OCI-LY3 (cell line): ENCODE results near the gene HDHD2.

Experiments
- H2AFZ ChIP-seq: fragments of 200-600, 300-600 bp; shearing (Covaris generic); 2 replicates; pipeline ENCODE4 v1.6.0; 2014; ENCODE audit warnings: antibody characterized with exemption, low read depth, low read length
- H3K27ac ChIP-seq: fragments of 200-600, 300-600 bp; sonication (generic); 2 replicates; pipeline ENCODE4 v1.5.1; 2014; ENCODE audit warnings: mild to moderate bottlenecking, low read length, moderate library complexity, mixed read lengths
- H3K27me3 ChIP-seq: fragments of 200-600, 300-600 bp; sonication (generic); 2 replicates; pipeline ENCODE4 v1.6.1; 2014; ENCODE audit warnings: low read depth, low read length, mixed read lengths
- H3K36me3 ChIP-seq: fragments of 200-600, 300-600 bp; sonication (generic); replicated peaks from 2 replicates; pipeline ENCODE3; 2014; ENCODE audit warnings: low read depth, low read length, mixed read lengths
- H3K4me1 ChIP-seq: fragments of 300-600, 200-600 bp; sonication (generic); 2 replicates; pipeline ENCODE4 v1.6.1; 2014; ENCODE audit warnings: low read length, mixed read lengths
- H3K4me2 ChIP-seq: fragments of 200-600, 300-600 bp; sonication (generic); 2 replicates; pipeline ENCODE4 v1.6.1; 2014; ENCODE audit warnings: low read length, mixed read lengths
- H3K4me3 ChIP-seq: fragments of 300-600, 200-600 bp; sonication (generic); 2 replicates; pipeline ENCODE4 v1.5.1; 2014; ENCODE audit warnings: antibody characterized with exemption, mild to moderate bottlenecking, low read length, moderate library complexity
- H3K79me2 ChIP-seq: fragments of 300-600, 200-600 bp; shearing (Covaris generic); 2 replicates; pipeline ENCODE4 v1.6.1; 2014; ENCODE audit warnings: mild to moderate bottlenecking, low read length, mixed read lengths
- H3K9ac ChIP-seq: fragments of 300-600, 200-600 bp; shearing (Covaris generic); 2 replicates; pipeline ENCODE4 v1.6.0; 2014; ENCODE audit warnings: mild to moderate bottlenecking, low read length, moderate library complexity
- H3K9me3 ChIP-seq: fragments of 200-600, 300-600 bp; shearing (Covaris generic); 2 replicates; pipeline ENCODE4 v1.6.1; 2014; ENCODE audit warnings: low read length, mixed read lengths; ENCODE audit not compliant: insufficient read depth
- H4K20me1 ChIP-seq: fragments of 200-600, 300-600 bp; sonication (generic); 2 replicates; pipeline ENCODE4 v1.6.1; 2016; ENCODE audit warnings: low read length, mixed read lengths; ENCODE audit not compliant: insufficient read depth
- EZH2phosphoT487 ChIP-seq: fragments of 200-600 bp; shearing (Covaris generic); IDR thresholded peaks from 2 replicates; pipeline ENCODE4 v1.6.1; 2018; ENCODE audit warnings: antibody characterized with exemption, mixed run types, low read depth
- TF ChIP-seq, protein P1 (sequence below): fragments of 200-600, 300-600 bp; sonication (generic); IDR thresholded peaks from 2 replicates; pipeline ENCODE4 v1.5.1; 2014; ENCODE audit warnings: antibody characterized with exemption, low read length, low read depth

Gene HDHD2

DNA sequence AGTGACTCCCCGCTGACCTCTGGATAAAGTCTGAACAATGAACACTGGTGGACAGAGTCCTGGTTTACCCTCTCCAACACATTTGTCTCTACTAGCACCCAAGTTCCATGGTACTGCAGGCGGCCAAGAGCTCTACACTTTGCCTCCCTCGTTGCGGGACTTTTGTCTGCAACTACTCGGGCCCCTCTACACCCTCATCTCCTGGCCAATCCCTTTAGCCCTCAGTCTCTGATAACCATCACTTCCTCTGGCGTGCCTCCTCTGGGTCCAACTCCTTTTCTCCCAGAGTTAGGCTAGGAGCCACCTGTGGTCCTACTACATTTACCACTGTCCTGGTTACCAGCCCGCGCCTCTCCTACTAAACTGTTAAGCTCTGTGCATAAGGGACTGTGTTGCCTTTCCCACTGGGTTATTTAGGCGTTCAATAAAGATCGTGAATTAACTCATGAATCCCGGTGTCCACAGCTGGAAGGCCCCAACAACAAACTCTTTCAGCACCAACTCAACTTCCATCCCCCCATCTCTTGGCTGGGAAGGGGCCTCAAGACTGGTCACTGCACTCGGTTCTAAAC is 757 bp downstream of the HDHD2 start:
- H3K4me1 ChIP-seq = peaks cover 15% of the 10 kb centered on the region
- H3K9ac ChIP-seq = peak overlapping the region; percentile 89
- H3K79me2 ChIP-seq = peaks cover 55% of the 10 kb centered on the region
- H3K27me3 ChIP-seq = no peaks in the 10 kb centered on the region
- peak overlapping the region; percentile 87 for H2AFZ ChIP-seq
- peak overlapping the region; percentile 73 for H3K27ac ChIP-seq
- H3K36me3 ChIP-seq = peaks cover 20% of the 10 kb centered on the region
- peak overlapping the region; percentile 81 for H3K4me3 ChIP-seq
- TF ChIP-seq EZH2phosphoT487 = no peak
- TF ChIP-seq, protein P1, sequence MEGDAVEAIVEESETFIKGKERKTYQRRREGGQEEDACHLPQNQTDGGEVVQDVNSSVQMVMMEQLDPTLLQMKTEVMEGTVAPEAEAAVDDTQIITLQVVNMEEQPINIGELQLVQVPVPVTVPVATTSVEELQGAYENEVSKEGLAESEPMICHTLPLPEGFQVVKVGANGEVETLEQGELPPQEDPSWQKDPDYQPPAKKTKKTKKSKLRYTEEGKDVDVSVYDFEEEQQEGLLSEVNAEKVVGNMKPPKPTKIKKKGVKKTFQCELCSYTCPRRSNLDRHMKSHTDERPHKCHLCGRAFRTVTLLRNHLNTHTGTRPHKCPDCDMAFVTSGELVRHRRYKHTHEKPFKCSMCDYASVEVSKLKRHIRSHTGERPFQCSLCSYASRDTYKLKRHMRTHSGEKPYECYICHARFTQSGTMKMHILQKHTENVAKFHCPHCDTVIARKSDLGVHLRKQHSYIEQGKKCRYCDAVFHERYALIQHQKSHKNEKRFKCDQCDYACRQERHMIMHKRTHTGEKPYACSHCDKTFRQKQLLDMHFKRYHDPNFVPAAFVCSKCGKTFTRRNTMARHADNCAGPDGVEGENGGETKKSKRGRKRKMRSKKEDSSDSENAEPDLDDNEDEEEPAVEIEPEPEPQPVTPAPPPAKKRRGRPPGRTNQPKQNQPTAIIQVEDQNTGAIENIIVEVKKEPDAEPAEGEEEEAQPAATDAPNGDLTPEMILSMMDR = no peak
- peak overlapping the region; percentile 97 for H3K4me2 ChIP-seq
- peaks cover 8% of the 10 kb centered on the region; the same call in 1 of the 2 replicates for H4K20me1 ChIP-seq
- no peaks in the 10 kb centered on the region for H3K9me3 ChIP-seq

DNA sequence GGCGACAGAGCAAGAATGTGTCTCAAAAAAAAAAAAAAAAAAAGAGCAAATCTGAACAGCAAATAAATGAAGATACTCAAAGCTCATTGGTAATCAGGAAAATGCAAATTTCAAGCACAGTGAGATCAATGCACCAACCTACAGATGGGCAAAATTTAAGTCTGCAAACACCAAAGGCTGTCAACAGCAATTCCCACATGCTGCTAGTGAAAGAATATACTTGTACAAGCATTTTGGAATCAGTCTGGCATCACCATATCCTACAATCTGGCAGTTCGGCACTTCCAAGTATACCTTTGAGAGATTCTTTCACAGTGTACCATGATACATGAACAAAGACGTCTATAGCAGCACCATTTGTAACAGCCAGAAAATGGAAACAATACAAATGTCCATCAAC is 4.1 kb downstream of the HDHD2 start:
- H3K27ac ChIP-seq = no peak overlapping the region
- H3K4me1 ChIP-seq = peaks cover 12% of the 10 kb centered on the region
- TF ChIP-seq EZH2phosphoT487 = no peak
- TF ChIP-seq, protein P1 = no peak
- H3K9me3 ChIP-seq = no peaks in the 10 kb centered on the region
- H4K20me1 ChIP-seq = peaks cover 20% of the 10 kb centered on the region; the same call in 1 of the 2 replicates
- no peak overlapping the region for H3K4me3 ChIP-seq
- H3K36me3 ChIP-seq = peaks cover 14% of the 10 kb centered on the region
- H3K79me2 ChIP-seq = peaks cover 83% of the 10 kb centered on the region
- H3K27me3 ChIP-seq = no peaks in the 10 kb centered on the region
- H3K9ac ChIP-seq = no peak overlapping the region
- H2AFZ ChIP-seq = no peak overlapping the region
- no peak overlapping the region for H3K4me2 ChIP-seq

DNA sequence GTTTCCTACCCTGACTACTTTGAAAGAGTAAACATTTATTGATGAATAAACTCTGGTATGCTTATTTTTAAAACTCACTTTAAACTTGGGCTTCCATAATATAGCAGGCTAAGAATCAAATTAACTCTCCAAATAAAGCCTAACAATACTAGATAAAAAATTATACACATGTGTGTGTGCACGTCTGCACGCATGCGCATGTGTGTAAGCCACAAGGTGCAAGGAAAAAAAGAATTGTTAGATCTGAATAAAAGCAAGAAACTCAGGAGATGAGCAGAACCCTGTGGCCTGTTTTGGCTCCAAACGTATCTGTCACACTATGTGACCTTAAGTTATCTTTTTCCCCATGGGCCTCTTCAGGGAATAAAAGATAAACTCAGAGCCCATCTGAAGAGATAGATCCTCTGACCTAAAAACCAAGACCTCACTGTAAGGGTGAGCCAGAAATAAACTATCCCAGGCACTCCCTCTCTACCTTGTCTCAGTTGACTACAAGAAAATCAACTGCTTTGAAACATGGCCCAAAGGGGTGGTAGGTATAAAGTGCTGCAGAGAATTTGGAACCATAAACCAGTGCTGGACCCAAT is 6.3 kb downstream of the HDHD2 start:
- H2AFZ ChIP-seq = no peak overlapping the region
- H3K79me2 ChIP-seq = peaks cover 85% of the 10 kb centered on the region
- no peak overlapping the region for H3K27ac ChIP-seq
- peaks cover 23% of the 10 kb centered on the region; the same call in 1 of the 2 replicates for H4K20me1 ChIP-seq
- no peaks in the 10 kb centered on the region for H3K27me3 ChIP-seq
- H3K9ac ChIP-seq = no peak overlapping the region
- H3K4me1 ChIP-seq = peaks cover 2% of the 10 kb centered on the region; the same call in 1 of the 2 replicates
- TF ChIP-seq EZH2phosphoT487 = no peak
- TF ChIP-seq, protein P1 = no peak
- H3K9me3 ChIP-seq = no peaks in the 10 kb centered on the region
- no peak overlapping the region for H3K4me3 ChIP-seq
- no peak overlapping the region for H3K4me2 ChIP-seq
- H3K36me3 ChIP-seq = peaks cover 14% of the 10 kb centered on the region

DNA sequence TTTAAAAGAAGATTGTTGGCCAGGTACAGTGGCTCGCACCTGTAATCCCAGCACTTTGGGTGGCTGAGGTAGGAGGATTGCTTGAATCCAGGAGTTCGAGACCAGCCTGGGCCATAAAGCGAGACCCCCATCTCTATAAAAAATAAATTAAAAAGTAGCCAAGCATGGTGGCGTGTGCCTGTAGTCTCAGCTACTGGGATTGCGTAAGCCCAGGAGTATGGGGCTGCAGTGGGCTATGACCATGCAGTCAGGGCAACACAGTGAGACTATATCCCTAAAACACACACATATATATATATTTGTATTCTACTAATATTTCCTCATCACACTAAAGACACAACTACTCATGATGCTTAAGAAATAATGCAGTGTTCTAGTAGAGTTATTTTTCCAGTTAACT is 7.1 kb downstream of the HDHD2 start:
- no peak overlapping the region for H3K4me3 ChIP-seq
- H3K9ac ChIP-seq = no peak overlapping the region
- peaks cover 76% of the 10 kb centered on the region for H3K79me2 ChIP-seq
- no peak overlapping the region for H3K4me2 ChIP-seq
- H3K36me3 ChIP-seq = peaks cover 14% of the 10 kb centered on the region
- no peak overlapping the region for H2AFZ ChIP-seq
- TF ChIP-seq, protein P1 = no peak
- TF ChIP-seq EZH2phosphoT487 = no peak
- no peaks in the 10 kb centered on the region for H3K27me3 ChIP-seq
- no peaks in the 10 kb centered on the region for H3K4me1 ChIP-seq
- peaks cover 29% of the 10 kb centered on the region; the same call in 1 of the 2 replicates for H4K20me1 ChIP-seq
- H3K9me3 ChIP-seq = no peaks in the 10 kb centered on the region
- no peak overlapping the region for H3K27ac ChIP-seq
